ENCODE results near the gene BAX. TPM values are rescaled to one million over a fixed set of nuclear protein-coding genes. Genes with fewer than 3 reads are reported as not detected.

The BAX gene
- total RNA-seq, 4 donors from 2014 or later = 7.9 to 21.8 (median 18.0) TPM

DNA sequence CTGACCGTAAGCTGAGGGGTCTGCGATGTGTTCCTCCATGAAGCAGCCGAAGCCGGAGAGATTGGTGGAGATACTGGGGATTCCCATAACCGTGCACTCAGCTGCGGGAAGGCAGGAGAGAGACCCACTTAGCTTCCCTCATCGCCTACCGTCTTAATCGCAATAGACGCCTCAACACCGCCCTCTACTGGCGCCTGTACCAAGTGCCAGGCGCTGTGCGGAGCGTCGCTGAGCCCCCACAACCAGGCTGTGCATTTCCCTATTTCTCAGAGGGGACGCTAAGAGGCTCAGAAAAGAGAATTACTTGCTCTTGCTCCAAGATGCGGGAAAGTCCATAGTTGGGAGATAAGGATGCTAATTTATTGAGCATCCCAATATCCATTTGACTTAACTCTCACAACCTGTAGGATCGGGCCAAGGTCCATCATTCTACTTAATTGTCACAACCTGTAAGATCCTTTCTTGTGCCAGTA lies 16.3 kb downstream of the BAX start:
- H3K36me3 ChIP-seq = peaks cover 0 to 68% of the 10 kb centered on the region in 2 donors
- peaks cover 18 to 28% of the 10 kb centered on the region in 2 donors for H3K4me1 ChIP-seq
- in situ Hi-C loops (cut with MboI; ENCODE audit: low sequenced_read_pairs in 4 of 4) (loop anchor here in 1 of 4 donors (10.0 to 25.0 kb wide), 2 partner anchors 109 to 186 kb away; partner anchors contain the start of genes PLEKHA4 and PPP1R15A), intact Hi-C loops (cut with DNase I; ENCODE audit: low total_unique reads) (no loop called here)
- H3K9me3 ChIP-seq = no peaks in the 10 kb centered on the region
- ATAC-seq (peak; percentile 48 to 51), DNase-seq (peak in 1 of 2 donors; percentile 69)
- TF ChIP-seq POLR2A (IDR thresholded peaks at IDR 0.05) = no peak
- TF ChIP-seq, protein P1, sequence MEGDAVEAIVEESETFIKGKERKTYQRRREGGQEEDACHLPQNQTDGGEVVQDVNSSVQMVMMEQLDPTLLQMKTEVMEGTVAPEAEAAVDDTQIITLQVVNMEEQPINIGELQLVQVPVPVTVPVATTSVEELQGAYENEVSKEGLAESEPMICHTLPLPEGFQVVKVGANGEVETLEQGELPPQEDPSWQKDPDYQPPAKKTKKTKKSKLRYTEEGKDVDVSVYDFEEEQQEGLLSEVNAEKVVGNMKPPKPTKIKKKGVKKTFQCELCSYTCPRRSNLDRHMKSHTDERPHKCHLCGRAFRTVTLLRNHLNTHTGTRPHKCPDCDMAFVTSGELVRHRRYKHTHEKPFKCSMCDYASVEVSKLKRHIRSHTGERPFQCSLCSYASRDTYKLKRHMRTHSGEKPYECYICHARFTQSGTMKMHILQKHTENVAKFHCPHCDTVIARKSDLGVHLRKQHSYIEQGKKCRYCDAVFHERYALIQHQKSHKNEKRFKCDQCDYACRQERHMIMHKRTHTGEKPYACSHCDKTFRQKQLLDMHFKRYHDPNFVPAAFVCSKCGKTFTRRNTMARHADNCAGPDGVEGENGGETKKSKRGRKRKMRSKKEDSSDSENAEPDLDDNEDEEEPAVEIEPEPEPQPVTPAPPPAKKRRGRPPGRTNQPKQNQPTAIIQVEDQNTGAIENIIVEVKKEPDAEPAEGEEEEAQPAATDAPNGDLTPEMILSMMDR (IDR thresholded peaks at IDR 0.05 in 4 of 5, conservative IDR thresholded peaks at IDR 0.05 in 1 of 5) = peak; percentile 81 to 91 (median 88)
- H3K27ac ChIP-seq = peak overlapping the region; percentile 48 to 100 (median 78)
- H3K27me3 ChIP-seq = no peaks in the 10 kb centered on the region
- no peak overlapping the region for H3K4me3 ChIP-seq

DNA sequence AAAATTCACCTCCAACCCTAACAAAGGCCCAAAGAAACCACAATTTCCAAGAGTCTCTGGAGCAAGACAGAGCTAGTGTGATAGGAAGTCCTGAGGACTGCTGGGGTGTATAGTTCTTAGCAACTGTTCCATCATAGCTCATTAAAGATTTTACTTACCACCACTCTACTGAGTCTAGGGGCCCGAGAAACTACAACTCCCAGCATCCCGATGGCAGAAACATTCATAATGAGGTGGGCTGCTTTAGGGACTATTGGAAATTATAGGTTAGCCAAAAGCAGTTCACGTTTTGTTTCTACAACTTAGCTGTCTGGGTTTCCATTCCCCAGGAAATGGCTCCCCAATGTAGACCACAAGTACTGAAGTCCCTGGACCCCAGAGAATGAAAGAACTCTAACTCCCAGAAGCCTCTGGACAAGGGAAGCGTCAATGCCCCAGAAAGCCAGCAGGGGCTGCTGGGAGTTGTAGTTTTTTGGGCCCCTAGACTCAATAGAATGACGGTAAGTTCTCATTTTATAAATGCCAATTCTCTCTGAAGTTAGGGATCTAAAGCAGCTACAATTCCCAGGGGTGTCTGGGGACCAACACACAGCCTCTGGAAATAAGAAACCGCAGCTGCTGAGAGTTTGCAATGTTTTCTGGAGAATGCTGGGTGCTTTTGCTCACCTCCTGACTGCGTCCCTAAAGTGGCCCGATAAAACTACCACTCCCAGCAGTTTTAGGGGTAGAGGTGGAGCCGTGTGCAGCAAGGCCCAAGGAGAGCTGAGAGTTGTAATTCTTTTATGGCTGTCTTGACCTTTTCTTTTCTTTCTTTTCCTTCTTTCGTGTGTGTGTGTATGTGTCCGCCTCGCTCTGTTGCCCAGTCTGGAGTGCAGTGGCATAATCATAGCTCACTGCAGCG lies 21.5 kb downstream of the BAX start:
- Histone ChIP-seq H3K27me3 (no peaks in the 10 kb centered on the region), H3K27ac (peak overlapping the region; percentile 93 to 100 (median 99)), H3K9me3 (no peaks in the 10 kb centered on the region), H3K36me3 (peaks cover 0 to 62% of the 10 kb centered on the region in 2 donors), H3K4me1 (peaks cover 21% of the 10 kb centered on the region in 2 donors), H3K4me3 (no peak overlapping the region)
- TF ChIP-seq, protein P1 (IDR thresholded peaks at IDR 0.05 in 4 of 5, conservative IDR thresholded peaks at IDR 0.05 in 1 of 5) = peak in 1 of 5 experiments; percentile 27
- TF ChIP-seq POLR2A (IDR thresholded peaks at IDR 0.05) = no peak
- in situ Hi-C loops (cut with MboI; ENCODE audit: low sequenced_read_pairs in 4 of 4) (loop anchor here in 1 of 4 donors (10.0 kb wide), 1 partner anchor 191 kb away; no protein-coding TSS in a partner anchor), intact Hi-C loops (cut with DNase I; ENCODE audit: low total_unique reads) (no loop called here)
- DNase-seq (peak in 1 of 2 donors; percentile 74), ATAC-seq (peak in 1 of 2 donors; percentile 29)

DNA sequence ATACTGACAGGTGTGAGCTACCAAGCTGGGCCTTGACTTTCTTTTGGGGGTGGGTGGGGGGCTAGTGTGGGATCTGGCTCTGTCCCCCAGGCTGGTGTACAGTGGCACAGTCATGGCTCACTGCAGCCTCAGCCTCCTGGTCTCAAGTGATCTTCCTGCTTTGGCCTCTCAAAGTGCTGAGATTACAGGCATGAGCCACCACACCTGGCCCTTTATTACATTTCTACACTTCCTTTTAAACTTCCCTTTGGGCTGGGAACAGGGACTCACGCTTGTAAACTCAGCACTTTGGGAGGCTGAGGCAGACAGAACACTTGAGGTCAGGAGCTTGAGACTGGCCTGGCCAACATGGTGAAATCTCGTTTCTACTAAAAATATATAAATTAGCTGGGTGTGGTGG lies 22.4 kb downstream of the BAX start:
- DNase-seq = no peak
- Histone ChIP-seq H3K27me3 (no peaks in the 10 kb centered on the region), H3K9me3 (no peaks in the 10 kb centered on the region), H3K36me3 (peaks cover 0 to 67% of the 10 kb centered on the region in 2 donors), H3K4me3 (no peak overlapping the region), H3K27ac (peak overlapping the region; percentile 93 to 100 (median 99)), H3K4me1 (peaks cover 21% of the 10 kb centered on the region in 2 donors)
- intact Hi-C loops (cut with DNase I; ENCODE audit: low total_unique reads) = no loop called here
- no peak for ATAC-seq
- TF ChIP-seq, protein P1 (IDR thresholded peaks at IDR 0.05 in 4 of 5, conservative IDR thresholded peaks at IDR 0.05 in 1 of 5) = no peak
- TF ChIP-seq POLR2A (IDR thresholded peaks at IDR 0.05) = no peak
- in situ Hi-C loops (cut with MboI; ENCODE audit: low sequenced_read_pairs in 4 of 4) = loop anchor here in 1 of 4 donors (10.0 kb wide), 1 partner anchor 192 kb away; no protein-coding TSS in a partner anchor

DNA sequence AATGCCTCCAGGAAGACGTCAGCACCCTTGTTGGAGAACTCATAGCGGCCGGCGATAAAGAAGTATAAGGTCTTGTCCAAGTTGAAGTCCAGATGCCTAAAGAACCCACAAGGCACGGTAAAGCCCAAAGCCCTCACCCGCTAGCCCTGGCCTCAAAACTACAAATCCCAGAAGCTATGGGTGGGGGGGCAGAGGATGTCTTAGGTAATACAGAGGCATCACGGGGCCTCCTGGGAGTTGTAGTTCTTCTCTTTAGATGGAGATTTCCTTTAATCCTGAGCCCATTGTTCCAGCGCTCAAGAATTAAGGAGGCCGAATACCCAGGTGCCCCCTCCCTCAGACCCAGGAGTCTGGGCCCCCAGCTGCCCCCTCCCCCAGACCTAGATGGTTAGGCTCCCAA lies 27.6 kb downstream of the BAX start:
- Histone ChIP-seq H3K4me1 (peaks cover 28 to 32% of the 10 kb centered on the region in 2 donors), H3K9me3 (no peaks in the 10 kb centered on the region), H3K27ac (peak overlapping the region; percentile 93 to 100 (median 99)), H3K4me3 (no peak overlapping the region), H3K36me3 (peaks cover 0 to 75% of the 10 kb centered on the region in 2 donors), H3K27me3 (no peaks in the 10 kb centered on the region)
- DNase-seq (peak in 1 of 2 donors; percentile 58), ATAC-seq (no peak)
- intact Hi-C loops (cut with DNase I; ENCODE audit: low total_unique reads) = no loop called here
- no peak for TF ChIP-seq POLR2A (IDR thresholded peaks at IDR 0.05)
- TF ChIP-seq, protein P1 (IDR thresholded peaks at IDR 0.05 in 4 of 5, conservative IDR thresholded peaks at IDR 0.05 in 1 of 5) = no peak
- in situ Hi-C loops (cut with MboI; ENCODE audit: low sequenced_read_pairs in 4 of 4) = no loop called here

Data from gastrocnemius medialis (tissue), 4 donors.